Astrocyte of the hippocampus (primary cell): ENCODE measurements around the gene HCN2.

Source experiments
- DNase-seq: peaks from one replicate; pipeline ENCODE4 v3.0.0; 2011; ENCODE audit warnings: low read depth, low spot score

The HCN2 gene

GRCh38 chr19:639253-640160 lies 49.8 kb downstream of the HCN2 start, which contains the start of gene FGF22:
TSS of gene FGF22 (plus strand) at chr19:639879. CDS start at chr19:639926, 47 bp downstream.
- peak; percentile 96 for DNase-seq

- DNase-seq, result no peak
These were observed 50.5 kb downstream of the HCN2 start for GRCh38 chr19:640161-640558.

- no peak for DNase-seq
These were observed 51.0 kb downstream of the HCN2 start for GRCh38 chr19:640606-641189.

- DNase-seq, result no peak
These were observed 52.0 kb downstream of the HCN2 start for GRCh38 chr19:641702-642101.

- no peak for DNase-seq
These were observed 53.4 kb downstream of the HCN2 start for GRCh38 chr19:642767-643727.

GRCh38 chr19:643736-644135 lies 54.1 kb downstream of the HCN2 start:
- DNase-seq, result no peak

- no peak for DNase-seq
These were observed 54.7 kb downstream of the HCN2 start for GRCh38 chr19:644363-644762.

GRCh38 chr19:644789-645188 lies 55.1 kb downstream of the HCN2 start:
- DNase-seq, result no peak

GRCh38 chr19:645912-646778 lies 56.5 kb downstream of the HCN2 start:
- no peak for DNase-seq

GRCh38 chr19:646779-647565 lies 57.3 kb downstream of the HCN2 start:
- DNase-seq, result no peak

GRCh38 chr19:647566-648284 lies 58.0 kb downstream of the HCN2 start:
- no peak for DNase-seq

- no peak for DNase-seq
These were observed 58.6 kb downstream of the HCN2 start for GRCh38 chr19:648305-648704.

GRCh38 chr19:648904-649801 lies 59.5 kb downstream of the HCN2 start:
- no peak for DNase-seq

- no peak for DNase-seq
These were observed 60.4 kb downstream of the HCN2 start for GRCh38 chr19:650121-650520.

GRCh38 chr19:651114-651818 lies 61.6 kb downstream of the HCN2 start:
- DNase-seq, result no peak

- no peak for DNase-seq
These were observed 62.3 kb downstream of the HCN2 start for GRCh38 chr19:651991-652390.

- DNase-seq, result no peak
These were observed 63.0 kb downstream of the HCN2 start for GRCh38 chr19:652467-653389.
